Astrocyte (in vitro differentiated cells and primary cell): ENCODE measurements around the gene HES2. TPM values are rescaled to one million over a fixed set of nuclear protein-coding genes. Genes with fewer than 3 reads are reported as not detected.
"Not testable (repeated sequence)": the region's sequence is repeated elsewhere in the genome, so short reads cannot be mapped to it uniquely, and the experiment has no call there.

Source experiments
- DNase-seq: peaks from one replicate; pipeline ENCODE4 v3.0.0-alpha.2; 2010; ENCODE audit warnings: low read depth
- FAIRE-seq: peaks from 2 replicates; lab custom pipeline; 2011; peaks lifted over from hg19 to GRCh38; lab: Jason Lieb, UNC
- H2AFZ ChIP-seq: 2 replicates; pipeline ENCODE4 v1.6.0; 2012; ENCODE audit warnings: low read depth, low read length, inconsistent platforms
- H3K27ac ChIP-seq: 2 replicates; pipeline ENCODE4 v1.5.1; 2011; ENCODE audit warnings: low read depth, low read length, inconsistent platforms
- H3K27me3 ChIP-seq: 2 replicates; pipeline ENCODE4 v1.6.0; 2011; ENCODE audit warnings: low read length, inconsistent platforms; ENCODE audit not compliant: insufficient read depth
- H3K36me3 ChIP-seq: 2 replicates; pipeline ENCODE4 v1.5.1; 2011; ENCODE audit warnings: low read length, inconsistent platforms; ENCODE audit not compliant: insufficient read depth
- H3K4me1 ChIP-seq: 2 replicates; pipeline ENCODE4 v1.5.1; 2011; ENCODE audit warnings: low read length, inconsistent platforms; ENCODE audit not compliant: insufficient read depth
- H3K4me2 ChIP-seq: 2 replicates; pipeline ENCODE4 v1.6.0; 2012; ENCODE audit warnings: low read length, inconsistent platforms
- H3K4me3 ChIP-seq: 2 replicates; pipeline ENCODE4 v1.5.1; 2011; ENCODE audit warnings: low read depth, mild to moderate bottlenecking, low read length, inconsistent platforms; ENCODE audit not compliant: insufficient read depth
- H3K79me2 ChIP-seq: 2 replicates; pipeline ENCODE4 v1.6.0; 2012; ENCODE audit warnings: mild to moderate bottlenecking, low read length, inconsistent platforms; ENCODE audit not compliant: insufficient read depth
- H3K9ac ChIP-seq: 2 replicates; pipeline ENCODE4 v1.6.0; 2012; ENCODE audit warnings: mild to moderate bottlenecking, low read length, inconsistent platforms
- H3K9me3 ChIP-seq: 2 replicates; pipeline ENCODE4 v1.5.1; 2012; ENCODE audit warnings: low read depth, mild to moderate bottlenecking, low read length, inconsistent platforms; ENCODE audit not compliant: insufficient read depth
- H4K20me1 ChIP-seq: 2 replicates; pipeline ENCODE4 v1.6.0; 2012; ENCODE audit warnings: low read length, inconsistent platforms; ENCODE audit not compliant: insufficient read depth
- H3K27ac Mint-ChIP-seq: one replicate; pipeline ENCODE4 v1.8.0; 2021; ENCODE audit warnings: mild to moderate bottlenecking, mixed read lengths; ENCODE audit not compliant: unreplicated experiment
- H3K27me3 Mint-ChIP-seq: one replicate; pipeline ENCODE4 v1.8.0; 2021; ENCODE audit warnings: low read depth, mixed read lengths; ENCODE audit not compliant: unreplicated experiment
- H3K36me3 Mint-ChIP-seq: one replicate; pipeline ENCODE4 v1.8.0; 2021; ENCODE audit warnings: low read depth, mixed read lengths; ENCODE audit not compliant: unreplicated experiment
- H3K4me1 Mint-ChIP-seq: one replicate; pipeline ENCODE4 v1.8.0; 2021; ENCODE audit warnings: low read depth, mixed read lengths; ENCODE audit not compliant: unreplicated experiment
- H3K4me3 Mint-ChIP-seq: one replicate; pipeline ENCODE4 v1.8.0; 2021; ENCODE audit warnings: mild to moderate bottlenecking, moderate library complexity, mixed read lengths; ENCODE audit not compliant: unreplicated experiment
- H3K9me3 Mint-ChIP-seq: one replicate; pipeline ENCODE4 v1.8.0; 2021; ENCODE audit warnings: mild to moderate bottlenecking, mixed read lengths; ENCODE audit not compliant: unreplicated experiment
- CTCF ChIP-seq: IDR thresholded peaks from 2 replicates; pipeline ENCODE4 v1.5.1; 2011; ENCODE audit warnings: low read depth, mild to moderate bottlenecking, inconsistent platforms, low read length, moderate library complexity; ENCODE audit not compliant: insufficient read depth
- EZH2 ChIP-seq: IDR thresholded peaks from 2 replicates; pipeline ENCODE4 v1.6.1; 2012; ENCODE audit warnings: mild to moderate bottlenecking, low read length, inconsistent platforms; ENCODE audit not compliant: insufficient read depth
- total RNA-seq: library from RNA; stranded (reverse); gene quantifications from 2 replicates; pipeline ENCODE4 v1.2.1, GENCODE V29; 2021

The HES2 gene
- total RNA-seq, 1 donor from 2014 or later: 3.0 TPM

GRCh38 chr1:6396998-6397397 lies 22.7 kb downstream of the HES2 start:
- Histone ChIP-seq H4K20me1 (peaks cover 7% of the 10 kb centered on the region), H3K79me2 (peaks cover 8% of the 10 kb centered on the region), H3K4me1 (peaks cover 12% of the 10 kb centered on the region), H3K36me3 (no peaks in the 10 kb centered on the region), H3K27ac (no peak overlapping the region), H3K9ac (no peak overlapping the region), H3K4me2 (no peak overlapping the region), H3K27me3 (peaks cover 2% of the 10 kb centered on the region), H3K4me3 (no peak overlapping the region), H2AFZ (no peak overlapping the region), H3K9me3 (no peaks in the 10 kb centered on the region)
- FAIRE-seq (no peak), DNase-seq (no peak)
- TF ChIP-seq CTCF (no peak), EZH2 (no peak)
- H3K27me3 Mint-ChIP-seq: peaks cover 16% of the 10 kb centered on the region
- H3K4me1 Mint-ChIP-seq: peaks cover 11% of the 10 kb centered on the region
- H3K4me3 Mint-ChIP-seq: no peak overlapping the region
- no peak overlapping the region for H3K27ac Mint-ChIP-seq
- no peaks in the 10 kb centered on the region for H3K36me3 Mint-ChIP-seq
- no peaks in the 10 kb centered on the region for H3K9me3 Mint-ChIP-seq

GRCh38 chr1:6395781-6396244 lies 23.9 kb downstream of the HES2 start:
- H3K4me2 ChIP-seq: not testable (repeated sequence)

GRCh38 chr1:6395130-6395529 lies 24.6 kb downstream of the HES2 start:
- not testable (repeated sequence) for H2AFZ ChIP-seq, H3K4me2 ChIP-seq, H3K36me3 Mint-ChIP-seq, H3K4me3 ChIP-seq, DNase-seq, H3K9me3 Mint-ChIP-seq, H3K36me3 ChIP-seq, H3K27ac Mint-ChIP-seq, H3K27ac ChIP-seq, FAIRE-seq, H3K27me3 ChIP-seq, H3K9me3 ChIP-seq, H3K9ac ChIP-seq
- Histone ChIP-seq H4K20me1 (peaks cover 15% of the 10 kb centered on the region), H3K4me1 (peaks cover 14% of the 10 kb centered on the region), H3K79me2 (peaks cover 26% of the 10 kb centered on the region)
- Mint-ChIP-seq H3K4me1 (peaks cover 15% of the 10 kb centered on the region), H3K4me3 (peak overlapping the region; percentile 6), H3K27me3 (peaks cover 12% of the 10 kb centered on the region)

More at GRCh38 chr1:6395781-6396244, 23.9 kb downstream of the HES2 start:
- H3K36me3 ChIP-seq, H3K9ac ChIP-seq, DNase-seq, H2AFZ ChIP-seq, H3K27ac ChIP-seq, H3K9me3 ChIP-seq, H3K36me3 Mint-ChIP-seq, H3K27me3 ChIP-seq, H3K4me3 ChIP-seq, H3K27ac Mint-ChIP-seq, FAIRE-seq, H3K9me3 Mint-ChIP-seq, H3K4me3 Mint-ChIP-seq: not testable (repeated sequence)
- Histone ChIP-seq H4K20me1 (peaks cover 15% of the 10 kb centered on the region), H3K79me2 (peaks cover 20% of the 10 kb centered on the region), H3K4me1 (peaks cover 14% of the 10 kb centered on the region)
- H3K27me3 Mint-ChIP-seq: peaks cover 12% of the 10 kb centered on the region
- peaks cover 15% of the 10 kb centered on the region for H3K4me1 Mint-ChIP-seq
